HUES48 (cell line): ENCODE measurements around the gene LRRC3.

ENCODE experiments used
- H3K27ac ChIP-seq: one replicate; pipeline ENCODE4 v1.7.0; 2013; ENCODE audit warnings: low read depth, low read length, inconsistent platforms
- H3K27me3 ChIP-seq: 2 replicates; pipeline ENCODE4 v1.6.1; 2013; ENCODE audit warnings: mild to moderate bottlenecking, low read length; ENCODE audit not compliant: control insufficient read depth, insufficient read depth
- H3K36me3 ChIP-seq: 2 replicates; pipeline ENCODE4 v1.6.1; 2013; ENCODE audit warnings: low read length; ENCODE audit not compliant: control insufficient read depth, insufficient read depth
- H3K4me1 ChIP-seq: 2 replicates; pipeline ENCODE4 v1.6.1; 2013; ENCODE audit warnings: mild to moderate bottlenecking, low read length; ENCODE audit not compliant: control insufficient read depth, insufficient read depth
- H3K4me3 ChIP-seq: 2 replicates; pipeline ENCODE4 v1.5.1; 2013; ENCODE audit warnings: mild to moderate bottlenecking, low read depth, low read length
- H3K9ac ChIP-seq: 2 replicates; pipeline ENCODE4 v1.6.1; 2013; ENCODE audit warnings: mild to moderate bottlenecking, low read depth, low read length, moderate library complexity
- H3K9me3 ChIP-seq: 2 replicates; pipeline ENCODE4 v1.6.1; 2013; ENCODE audit warnings: low read length; ENCODE audit not compliant: control insufficient read depth, insufficient read depth

LRRC3 gene

DNA sequence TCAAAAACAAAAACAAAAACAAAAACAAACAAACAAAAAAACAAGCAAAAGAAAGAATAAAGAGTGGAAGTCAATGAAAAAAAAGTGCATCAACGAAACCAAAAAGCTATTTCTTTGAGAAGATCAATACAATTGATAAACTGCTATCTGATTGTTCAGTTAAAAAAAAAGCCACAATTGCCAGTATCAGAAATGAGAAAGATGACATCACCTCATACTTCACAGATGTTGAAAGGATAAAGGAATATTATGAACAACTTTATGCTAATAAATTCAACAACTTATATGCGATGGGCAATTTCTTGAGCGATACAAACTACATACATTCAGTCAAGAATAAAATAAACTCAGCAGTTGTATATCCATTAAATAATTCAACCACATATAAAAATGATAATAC is 2.2 kb upstream of the LRRC3 start:
- Histone ChIP-seq H3K9me3 (no peaks in the 10 kb centered on the region), H3K27ac (no peak overlapping the region), H3K27me3 (peaks cover 5% of the 10 kb centered on the region; the same call in 1 of the 2 replicates), H3K36me3 (no peaks in the 10 kb centered on the region), H3K9ac (no peak overlapping the region), H3K4me1 (no peaks in the 10 kb centered on the region), H3K4me3 (no peak overlapping the region)

DNA sequence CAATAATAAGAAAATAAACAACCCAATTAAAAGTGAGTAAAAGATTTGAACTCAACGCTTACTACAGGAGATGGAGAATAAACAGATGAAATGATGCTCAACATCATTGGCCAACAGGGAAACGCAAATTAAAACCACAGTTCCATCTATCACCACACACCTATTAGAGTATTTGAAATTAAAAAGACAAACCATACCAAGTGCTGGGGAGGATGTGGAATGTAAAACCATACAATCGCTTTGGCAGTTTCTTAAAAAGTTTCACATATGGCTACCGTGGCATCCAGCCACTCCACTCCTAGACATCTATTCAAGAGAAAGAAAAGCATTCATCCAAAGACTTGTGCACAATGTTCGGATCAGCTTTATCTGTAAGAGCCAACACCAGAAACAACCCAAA is 1.3 kb upstream of the LRRC3 start:
- H3K36me3 ChIP-seq, result no peaks in the 10 kb centered on the region

GRCh38 chr21:44455524-44456213 is 359 bp downstream of the LRRC3 start:
- Histone ChIP-seq H3K36me3 (no peaks in the 10 kb centered on the region), H3K4me1 (no peaks in the 10 kb centered on the region), H3K27me3 (peaks cover 5% of the 10 kb centered on the region; the same call in 1 of the 2 replicates), H3K9ac (no peak overlapping the region), H3K27ac (no peak overlapping the region), H3K4me3 (peak overlapping the region; percentile 64), H3K9me3 (no peaks in the 10 kb centered on the region)

More for the DNA sequence above, 1.3 kb upstream of the LRRC3 start:
- no peaks in the 10 kb centered on the region for H3K9me3 ChIP-seq
- H3K27me3 ChIP-seq, result peaks cover 5% of the 10 kb centered on the region; the same call in 1 of the 2 replicates
- no peak overlapping the region for H3K4me3 ChIP-seq
- H3K27ac ChIP-seq, result no peak overlapping the region
- no peak overlapping the region for H3K9ac ChIP-seq
- H3K4me1 ChIP-seq, result no peaks in the 10 kb centered on the region

DNA sequence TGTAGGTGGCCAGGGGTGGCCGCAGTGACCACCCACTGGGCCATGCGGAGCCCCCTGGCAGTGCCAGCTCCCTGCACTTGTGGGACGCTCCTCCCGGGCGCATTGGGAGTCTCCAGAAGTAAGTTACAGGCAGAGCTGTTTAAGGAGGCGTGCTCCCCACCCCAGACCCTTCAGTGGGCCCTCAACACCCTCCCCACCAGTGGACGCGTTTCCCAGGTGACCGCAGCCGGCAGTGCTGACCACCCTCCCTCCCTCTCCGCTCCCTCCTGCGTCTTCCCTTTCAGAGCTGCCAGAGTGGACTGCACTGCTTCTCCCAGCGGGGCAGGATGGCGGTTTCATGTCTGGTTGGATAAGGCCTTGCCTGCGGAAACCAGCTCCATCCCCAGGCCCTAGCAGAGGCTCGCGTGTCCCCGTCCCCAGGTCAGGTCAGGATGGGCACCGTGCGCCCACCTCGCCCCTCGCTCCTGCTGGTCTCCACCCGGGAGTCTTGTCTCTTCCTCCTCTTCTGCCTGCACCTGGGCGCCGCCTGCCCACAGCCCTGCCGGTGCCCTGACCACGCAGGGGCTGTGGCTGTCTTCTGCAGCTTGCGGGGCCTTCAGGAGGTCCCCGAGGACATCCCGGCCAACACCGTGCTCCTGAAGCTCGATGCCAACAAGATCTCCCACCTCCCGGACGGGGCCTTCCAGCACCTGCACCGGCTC is 1.1 kb downstream of the LRRC3 start:
- Histone ChIP-seq H3K27ac (no peak overlapping the region), H3K4me3 (peak overlapping the region; percentile 64), H3K36me3 (no peaks in the 10 kb centered on the region), H3K27me3 (peaks cover 5% of the 10 kb centered on the region; the same call in 1 of the 2 replicates), H3K9ac (no peak overlapping the region), H3K4me1 (no peaks in the 10 kb centered on the region), H3K9me3 (no peaks in the 10 kb centered on the region)

- no peaks in the 10 kb centered on the region for H3K9me3 ChIP-seq
- H3K36me3 ChIP-seq, result no peaks in the 10 kb centered on the region
- H3K27me3 ChIP-seq, result peaks cover 5% of the 10 kb centered on the region; the same call in 1 of the 2 replicates
- no peak overlapping the region for H3K27ac ChIP-seq
- H3K9ac ChIP-seq, result no peak overlapping the region
- H3K4me1 ChIP-seq, result no peaks in the 10 kb centered on the region
- H3K4me3 ChIP-seq, result no peak overlapping the region
Observed at GRCh38 chr21:44456915-44457736, 1.8 kb downstream of the LRRC3 start.

- Histone ChIP-seq H3K9me3 (no peaks in the 10 kb centered on the region), H3K27me3 (peaks cover 5% of the 10 kb centered on the region; the same call in 1 of the 2 replicates), H3K9ac (no peak overlapping the region), H3K27ac (no peak overlapping the region), H3K36me3 (no peaks in the 10 kb centered on the region), H3K4me3 (no peak overlapping the region), H3K4me1 (no peaks in the 10 kb centered on the region)
Observed at GRCh38 chr21:44458971-44459711, 3.8 kb downstream of the LRRC3 start.

DNA sequence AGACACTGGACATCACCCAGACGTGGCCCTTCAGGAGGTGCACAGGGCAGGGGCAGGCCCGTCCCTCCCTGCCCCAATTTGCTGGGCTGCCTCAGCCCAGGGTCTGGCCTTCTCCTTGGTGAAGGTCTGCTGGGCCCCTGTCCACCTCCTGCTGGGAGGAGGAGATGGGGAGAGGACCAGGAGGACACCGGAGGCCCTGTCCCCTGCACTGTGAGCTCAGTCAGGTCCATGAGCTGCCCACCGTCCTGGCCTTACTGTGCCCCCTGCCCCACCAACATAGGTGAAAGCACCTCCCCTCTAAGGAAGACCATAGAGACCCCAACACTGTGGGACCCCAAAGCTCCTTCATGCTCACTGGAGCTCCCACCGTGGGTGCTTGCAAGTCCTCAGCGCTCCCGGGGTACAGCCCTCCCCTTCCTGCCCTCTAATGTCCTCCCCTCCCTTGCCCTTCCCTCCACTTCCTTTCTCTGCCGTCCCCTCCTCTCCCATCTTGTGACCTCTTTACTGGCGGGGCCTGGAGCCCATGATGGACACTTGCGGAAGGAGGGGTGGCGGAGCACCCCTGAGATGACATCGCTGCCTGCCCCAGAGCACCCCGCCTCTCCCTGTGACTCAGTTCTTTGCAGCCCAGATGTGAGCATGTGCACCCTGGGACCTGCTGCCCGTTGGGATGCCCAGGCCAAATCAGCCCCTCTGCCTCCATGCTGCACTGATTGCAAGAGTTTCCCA is 4.6 kb downstream of the LRRC3 start:
- peaks cover 5% of the 10 kb centered on the region; the same call in 1 of the 2 replicates for H3K27me3 ChIP-seq
- no peaks in the 10 kb centered on the region for H3K4me1 ChIP-seq
- no peaks in the 10 kb centered on the region for H3K9me3 ChIP-seq
- no peak overlapping the region for H3K4me3 ChIP-seq
- H3K27ac ChIP-seq, result no peak overlapping the region
- H3K9ac ChIP-seq, result no peak overlapping the region
- no peaks in the 10 kb centered on the region for H3K36me3 ChIP-seq

DNA sequence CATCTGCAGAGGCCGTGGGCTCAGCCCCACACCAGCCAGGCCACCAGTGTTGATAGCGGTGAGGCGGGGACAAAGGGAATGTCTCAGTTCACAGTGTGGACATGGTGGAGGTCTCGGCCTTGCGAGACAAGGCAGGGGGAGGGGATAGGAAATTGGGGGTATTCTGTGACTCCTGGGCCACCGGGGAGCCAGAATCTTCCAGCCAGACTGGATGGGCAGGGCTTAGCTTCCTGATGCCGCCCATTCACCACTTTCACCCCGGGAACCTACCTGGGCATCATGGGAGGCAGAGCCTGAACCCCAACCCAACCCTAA is 5.1 kb downstream of the LRRC3 start:
- H3K9me3 ChIP-seq, result no peaks in the 10 kb centered on the region
- peaks cover 5% of the 10 kb centered on the region; the same call in 1 of the 2 replicates for H3K27me3 ChIP-seq
- H3K4me1 ChIP-seq, result no peaks in the 10 kb centered on the region
- H3K36me3 ChIP-seq, result no peaks in the 10 kb centered on the region
- no peak overlapping the region for H3K27ac ChIP-seq
- no peak overlapping the region for H3K4me3 ChIP-seq
- H3K9ac ChIP-seq, result no peak overlapping the region

DNA sequence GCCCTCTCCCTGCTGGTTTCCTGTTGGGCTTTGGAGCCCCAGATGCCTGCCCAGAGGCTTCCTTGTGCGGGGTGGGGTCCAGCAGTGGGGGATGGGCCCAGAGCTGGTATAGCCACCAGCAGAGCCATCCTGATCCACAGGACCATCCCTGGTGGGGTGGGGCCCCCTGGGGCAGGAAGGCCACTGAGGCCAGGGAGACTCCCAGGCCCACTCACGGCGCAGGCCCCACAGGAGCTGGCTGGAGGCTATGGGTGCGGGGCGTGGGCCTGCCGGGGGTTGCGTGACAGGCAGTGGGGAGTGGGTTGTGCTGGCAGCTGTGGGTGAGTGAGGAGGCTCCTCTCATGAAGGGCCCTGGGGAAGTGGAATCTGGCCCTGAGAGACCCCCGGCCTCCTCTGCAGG is 5.7 kb downstream of the LRRC3 start:
- no peaks in the 10 kb centered on the region for H3K4me1 ChIP-seq
- H3K27ac ChIP-seq, result no peak overlapping the region
- H3K9ac ChIP-seq, result no peak overlapping the region
- H3K4me3 ChIP-seq, result no peak overlapping the region
- no peaks in the 10 kb centered on the region for H3K36me3 ChIP-seq
- no peaks in the 10 kb centered on the region for H3K9me3 ChIP-seq
- peaks cover 1% of the 10 kb centered on the region; the same call in 1 of the 2 replicates for H3K27me3 ChIP-seq

DNA sequence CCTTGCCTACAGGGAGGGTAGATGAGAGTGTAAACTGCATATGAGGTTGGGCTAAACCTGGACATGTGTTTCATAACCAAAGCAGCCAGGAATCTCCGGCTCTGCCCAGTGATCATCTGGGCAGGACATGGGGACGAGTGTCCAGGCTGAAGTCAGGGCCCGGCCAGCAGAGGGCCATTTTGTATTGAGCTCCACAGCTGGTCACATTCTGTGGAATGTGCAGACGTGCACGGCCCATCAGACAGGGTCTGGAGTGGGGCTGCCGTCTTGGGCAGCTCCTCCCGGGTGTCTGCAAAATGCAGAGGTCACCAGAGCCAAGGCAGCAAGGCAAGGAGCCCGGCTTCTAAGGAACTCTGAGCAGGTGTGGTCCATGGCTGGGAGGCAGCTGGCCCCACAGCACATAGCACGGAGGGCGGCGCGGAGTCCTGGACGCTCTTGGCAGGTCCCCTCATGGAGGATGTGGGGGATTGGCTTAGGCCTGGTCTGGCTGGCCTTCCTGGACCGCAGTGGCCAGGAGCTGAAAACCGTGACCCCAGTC is 6.2 kb downstream of the LRRC3 start:
- no peak overlapping the region for H3K27ac ChIP-seq
- H3K36me3 ChIP-seq, result no peaks in the 10 kb centered on the region
- H3K4me3 ChIP-seq, result no peak overlapping the region
- no peak overlapping the region for H3K9ac ChIP-seq
- no peaks in the 10 kb centered on the region for H3K4me1 ChIP-seq
- no peaks in the 10 kb centered on the region for H3K9me3 ChIP-seq
- no peaks in the 10 kb centered on the region for H3K27me3 ChIP-seq
